ENCODE results near the gene FBXW2. TPM values are rescaled to one million over a fixed set of nuclear protein-coding genes. Genes with fewer than 3 reads are reported as not detected.

The FBXW2 gene
- total and polyA plus RNA-seq, 7 experiments from 2014 or later, result 31.5 to 90.3 (median 77.5) TPM

DNA sequence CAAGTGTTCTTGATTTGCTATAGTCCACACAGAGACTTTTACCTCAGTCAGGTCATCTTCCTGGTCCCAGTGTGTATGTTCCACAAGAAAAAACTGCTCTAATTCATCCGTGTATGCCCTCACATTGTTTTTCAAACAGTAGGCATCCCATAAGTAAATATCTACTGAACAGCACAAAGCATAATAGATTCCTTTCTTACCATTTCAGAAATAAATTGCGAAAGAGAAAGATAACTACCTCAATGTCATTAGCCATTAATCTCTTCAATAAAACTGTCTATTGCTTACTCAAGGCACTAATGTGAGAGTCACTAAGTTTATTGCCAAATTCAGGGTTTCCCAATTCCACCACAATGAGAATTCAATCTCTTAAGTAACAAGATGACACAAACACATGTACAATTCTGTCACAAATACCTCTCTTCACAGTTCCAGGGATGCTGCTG is 9.6 kb downstream of the FBXW2 start:
- ATAC-seq (peak; percentile 66), DNase-seq (no peak)
- Mint-ChIP-seq H3K27ac (peak overlapping the region in 3 of 9 donors; percentile 10 to 41 (median 16)), H3K4me1 (peaks cover 35 to 70% (median 56%) of the 10 kb centered on the region in 7 donors), H3K36me3 (peaks cover 4 to 46% (median 32%) of the 10 kb centered on the region in 5 donors), H3K9me3 (no peaks in the 10 kb centered on the region), H3K27me3 (no peaks in the 10 kb centered on the region), H3K4me3 (peak overlapping the region in 4 of 10 donors; percentile 5 to 40 (median 25))
- no peak overlapping the region for H3K4me3 ChIP-seq (ENCODE audit: low read length)
- intact Hi-C loops (cut with micrococcal nuclease), result no loop called here
- H3K27me3 ChIP-seq (ENCODE audit: control insufficient read depth in 2 of 2, insufficient read depth in 2 of 2, low read length in 2 of 2), result no peaks in the 10 kb centered on the region
- peaks cover 0 to 20% (median 11%) of the 10 kb centered on the region in 3 experiments for H3K36me3 ChIP-seq (ENCODE audit: control insufficient read depth in 2 of 3, insufficient read depth in 3 of 3, low read length in 3 of 3)
- H3K4me1 ChIP-seq (ENCODE audit: control insufficient read depth in 2 of 2, insufficient read depth in 2 of 2, low read length in 2 of 2), result peaks cover 4 to 8% of the 10 kb centered on the region in 2 donors
- H3K27ac ChIP-seq (ENCODE audit: low read depth, low read length), result no peak overlapping the region
- ChIA-PET POLR2A (no interaction called here), CTCF (no interaction called here)
- no peaks in the 10 kb centered on the region for H3K9me3 ChIP-seq (ENCODE audit: control insufficient read depth in 2 of 3, low read length in 3 of 3)

DNA sequence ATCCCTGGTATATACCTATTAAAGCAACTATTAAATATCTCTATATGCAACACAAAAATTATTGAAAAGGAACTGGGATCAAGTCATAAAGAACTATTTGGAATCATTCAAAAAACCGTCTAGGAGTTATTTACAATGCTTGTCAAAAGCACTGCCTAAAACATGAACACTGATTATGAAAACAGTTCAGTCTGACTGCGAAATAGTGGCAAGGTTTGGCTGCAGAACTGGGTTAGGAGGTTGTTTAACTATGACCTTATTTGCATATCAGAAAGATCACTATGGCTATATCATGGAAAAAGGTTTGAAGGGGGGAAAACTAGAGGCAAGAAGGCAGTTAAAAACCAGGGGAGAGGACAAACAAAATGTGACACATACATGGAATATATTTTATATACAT is 12.0 kb downstream of the FBXW2 start:
- intact Hi-C loops (cut with micrococcal nuclease), result no loop called here
- CTCF ChIA-PET, result interaction anchor here (1.2 kb wide), 1 partner anchor 26 kb away, joined by 3 read pairs; no protein-coding TSS in a partner anchor
- no peaks in the 10 kb centered on the region for H3K27me3 Mint-ChIP-seq
- H3K36me3 ChIP-seq (ENCODE audit: control insufficient read depth in 2 of 3, insufficient read depth in 3 of 3, low read length in 3 of 3), result peaks cover 0 to 26% (median 5%) of the 10 kb centered on the region in 3 experiments
- H3K4me3 ChIP-seq (ENCODE audit: low read length), result no peak overlapping the region
- ATAC-seq (no peak), DNase-seq (no peak)
- no peak overlapping the region for H3K27ac ChIP-seq (ENCODE audit: low read depth, low read length)
- H3K4me3 Mint-ChIP-seq, result no peak overlapping the region
- POLR2A ChIA-PET, result interaction anchor here (2.4 kb wide), 1 partner anchor 12 kb away, joined by 14 read pairs; the partner anchor contains the start of gene FBXW2
- H3K27ac Mint-ChIP-seq, result peak overlapping the region in 1 of 9 donors; percentile 1
- H3K36me3 Mint-ChIP-seq, result peaks cover 6 to 53% (median 27%) of the 10 kb centered on the region in 5 donors
- peaks cover 17 to 50% (median 39%) of the 10 kb centered on the region in 7 donors for H3K4me1 Mint-ChIP-seq
- H3K27me3 ChIP-seq (ENCODE audit: control insufficient read depth in 2 of 2, insufficient read depth in 2 of 2, low read length in 2 of 2), result no peaks in the 10 kb centered on the region
- H3K9me3 ChIP-seq (ENCODE audit: control insufficient read depth in 2 of 3, low read length in 3 of 3), result no peaks in the 10 kb centered on the region
- no peaks in the 10 kb centered on the region for H3K9me3 Mint-ChIP-seq
- H3K4me1 ChIP-seq (ENCODE audit: control insufficient read depth in 2 of 2, insufficient read depth in 2 of 2, low read length in 2 of 2), result peaks cover 0 to 8% of the 10 kb centered on the region in 2 donors

DNA sequence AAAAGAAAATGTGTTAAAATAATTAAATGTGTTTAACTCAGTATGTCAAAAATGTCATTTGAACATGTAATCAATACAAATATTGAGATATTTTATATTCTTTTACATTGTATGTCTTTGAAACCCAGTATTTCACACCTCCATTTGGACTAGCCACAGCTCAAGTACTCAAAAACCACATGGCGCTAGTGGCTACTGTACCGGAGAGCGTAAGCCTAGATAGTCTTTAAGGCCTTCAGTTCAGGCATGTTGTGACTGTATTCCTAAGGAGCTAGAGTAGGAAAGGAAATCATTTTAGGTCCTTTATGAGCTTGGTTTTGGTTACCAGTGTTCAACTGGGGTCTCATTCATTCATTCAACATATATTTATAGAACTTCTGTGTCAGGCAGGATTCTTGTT is 12.8 kb downstream of the FBXW2 start:
- no peak for DNase-seq
- ChIA-PET CTCF (interaction anchor here (0.7 to 1.2 kb wide), 3 partner anchors 25 to 578 kb away, joined by 3 read pairs; no protein-coding TSS in a partner anchor), POLR2A (interaction anchor here (2.4 kb wide), 1 partner anchor 13 kb away, joined by 14 read pairs; the partner anchor contains the start of gene FBXW2)
- H3K27me3 Mint-ChIP-seq, result no peaks in the 10 kb centered on the region
- no peak overlapping the region for H3K4me3 ChIP-seq (ENCODE audit: low read length)
- H3K36me3 ChIP-seq (ENCODE audit: control insufficient read depth in 2 of 3, insufficient read depth in 3 of 3, low read length in 3 of 3), result peaks cover 5 to 30% (median 6%) of the 10 kb centered on the region in 3 experiments
- ATAC-seq, result no peak
- intact Hi-C loops (cut with micrococcal nuclease), result no loop called here
- H3K4me1 Mint-ChIP-seq, result peaks cover 11 to 44% (median 33%) of the 10 kb centered on the region in 7 donors
- H3K27me3 ChIP-seq (ENCODE audit: control insufficient read depth in 2 of 2, insufficient read depth in 2 of 2, low read length in 2 of 2), result no peaks in the 10 kb centered on the region
- H3K27ac Mint-ChIP-seq, result peak overlapping the region in 2 of 9 donors; percentile 32 to 70
- no peaks in the 10 kb centered on the region for H3K9me3 ChIP-seq (ENCODE audit: control insufficient read depth in 2 of 3, low read length in 3 of 3)
- H3K4me1 ChIP-seq (ENCODE audit: control insufficient read depth in 2 of 2, insufficient read depth in 2 of 2, low read length in 2 of 2), result peaks cover 0 to 8% of the 10 kb centered on the region in 2 donors
- H3K4me3 Mint-ChIP-seq, result no peak overlapping the region
- H3K27ac ChIP-seq (ENCODE audit: low read depth, low read length), result no peak overlapping the region
- peaks cover 8 to 55% (median 23%) of the 10 kb centered on the region in 5 donors for H3K36me3 Mint-ChIP-seq
- no peaks in the 10 kb centered on the region for H3K9me3 Mint-ChIP-seq

DNA sequence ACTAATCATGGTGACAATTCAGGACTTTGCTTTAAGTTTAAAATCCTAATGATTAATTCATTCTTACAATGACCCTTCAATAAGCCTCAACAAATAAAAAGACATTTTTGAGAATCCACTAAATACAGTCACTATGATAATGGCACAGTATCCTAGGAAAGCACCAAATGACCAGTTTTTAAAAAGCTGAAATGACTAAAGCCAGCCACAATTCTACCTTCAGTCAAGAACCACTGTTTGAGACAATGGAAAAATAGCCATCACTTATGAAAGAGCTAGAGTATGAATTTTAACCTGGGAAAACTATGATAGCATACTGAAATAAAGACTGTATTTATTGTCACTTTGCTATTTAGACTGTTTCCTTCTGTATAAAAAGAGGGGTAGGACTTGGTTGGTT is 14.0 kb downstream of the FBXW2 start:
- DNase-seq, result no peak
- POLR2A ChIA-PET, result interaction anchor here (0.7 to 2.4 kb wide), 2 partner anchors 14 to 287 kb away, joined by 3 to 14 read pairs; partner anchors contain the start of gene FBXW2
- Mint-ChIP-seq H3K36me3 (peaks cover 8 to 60% (median 21%) of the 10 kb centered on the region in 5 donors), H3K4me1 (peaks cover 7 to 38% (median 27%) of the 10 kb centered on the region in 7 donors), H3K27me3 (no peaks in the 10 kb centered on the region), H3K4me3 (no peak overlapping the region), H3K9me3 (no peaks in the 10 kb centered on the region), H3K27ac (peak overlapping the region in 1 of 9 donors; percentile 52)
- H3K27ac ChIP-seq (ENCODE audit: low read depth, low read length), result no peak overlapping the region
- intact Hi-C loops (cut with micrococcal nuclease), result no loop called here
- H3K9me3 ChIP-seq (ENCODE audit: control insufficient read depth in 2 of 3, low read length in 3 of 3), result no peaks in the 10 kb centered on the region
- no peaks in the 10 kb centered on the region for H3K27me3 ChIP-seq (ENCODE audit: control insufficient read depth in 2 of 2, insufficient read depth in 2 of 2, low read length in 2 of 2)
- peaks cover 10 to 41% (median 12%) of the 10 kb centered on the region in 3 experiments for H3K36me3 ChIP-seq (ENCODE audit: control insufficient read depth in 2 of 3, insufficient read depth in 3 of 3, low read length in 3 of 3)
- peaks cover 0 to 8% of the 10 kb centered on the region in 2 donors for H3K4me1 ChIP-seq (ENCODE audit: control insufficient read depth in 2 of 2, insufficient read depth in 2 of 2, low read length in 2 of 2)
- no peak for ATAC-seq
- CTCF ChIA-PET, result interaction anchor here (1.2 kb wide), 1 partner anchor 390 kb away, joined by 3 read pairs; no protein-coding TSS in a partner anchor
- H3K4me3 ChIP-seq (ENCODE audit: low read length), result no peak overlapping the region

DNA sequence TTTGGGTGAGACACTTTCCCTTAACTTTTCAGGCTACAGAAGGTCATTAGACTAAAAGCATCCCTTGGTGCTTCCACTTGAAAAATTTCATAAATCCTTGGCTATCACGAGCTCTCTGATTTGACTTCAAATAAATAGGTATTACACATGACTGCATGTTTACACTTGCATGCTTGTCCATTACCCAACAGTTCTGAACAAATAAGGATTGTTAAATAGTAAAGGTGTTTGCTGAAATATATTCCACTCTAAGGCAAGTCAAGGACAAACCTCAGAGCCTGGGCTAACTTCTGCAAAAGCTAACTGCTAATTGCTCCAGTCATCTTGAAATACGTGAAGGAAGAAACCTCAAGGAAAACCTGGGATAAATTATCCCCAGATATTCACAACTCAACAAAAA is 14.5 kb downstream of the FBXW2 start:
- H3K9me3 ChIP-seq (ENCODE audit: control insufficient read depth in 2 of 3, low read length in 3 of 3), result no peaks in the 10 kb centered on the region
- no peak overlapping the region for H3K4me3 ChIP-seq (ENCODE audit: low read length)
- peak overlapping the region in 2 of 9 donors; percentile 76 to 79 for H3K27ac Mint-ChIP-seq
- peaks cover 0 to 8% of the 10 kb centered on the region in 2 donors for H3K4me1 ChIP-seq (ENCODE audit: control insufficient read depth in 2 of 2, insufficient read depth in 2 of 2, low read length in 2 of 2)
- ChIA-PET CTCF (interaction anchor here (1.2 kb wide), 1 partner anchor 390 kb away, joined by 3 read pairs; no protein-coding TSS in a partner anchor), POLR2A (interaction anchor here (2.4 kb wide), 1 partner anchor 14 kb away, joined by 14 read pairs; the partner anchor contains the start of gene FBXW2)
- intact Hi-C loops (cut with micrococcal nuclease), result no loop called here
- peaks cover 7 to 33% (median 23%) of the 10 kb centered on the region in 7 donors for H3K4me1 Mint-ChIP-seq
- H3K4me3 Mint-ChIP-seq, result no peak overlapping the region
- peaks cover 8 to 55% (median 17%) of the 10 kb centered on the region in 5 donors for H3K36me3 Mint-ChIP-seq
- H3K27ac ChIP-seq (ENCODE audit: low read depth, low read length), result no peak overlapping the region
- DNase-seq (no peak), ATAC-seq (no peak)
- H3K27me3 Mint-ChIP-seq, result no peaks in the 10 kb centered on the region
- H3K27me3 ChIP-seq (ENCODE audit: control insufficient read depth in 2 of 2, insufficient read depth in 2 of 2, low read length in 2 of 2), result no peaks in the 10 kb centered on the region
- H3K36me3 ChIP-seq (ENCODE audit: control insufficient read depth in 2 of 3, insufficient read depth in 3 of 3, low read length in 3 of 3), result peaks cover 10 to 42% (median 12%) of the 10 kb centered on the region in 3 experiments
- no peaks in the 10 kb centered on the region for H3K9me3 Mint-ChIP-seq

DNA sequence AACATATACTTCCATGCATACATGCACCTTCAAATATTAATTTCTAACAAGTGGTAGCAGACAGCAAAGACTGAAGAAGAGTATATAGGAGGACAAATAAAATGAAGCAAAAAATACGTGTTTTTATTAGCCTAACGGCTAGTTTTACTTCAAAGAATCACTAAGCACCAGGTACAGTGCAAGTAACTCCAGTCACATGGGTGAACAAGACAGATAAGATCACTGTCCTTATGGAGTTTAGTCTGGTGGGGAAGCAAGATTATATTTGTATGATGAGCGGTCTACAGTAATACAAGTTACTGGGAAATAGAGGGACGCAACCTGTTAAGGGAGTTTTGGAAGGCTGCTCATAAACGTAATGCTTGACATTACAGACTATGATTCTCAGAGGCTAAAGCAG is 16.0 kb downstream of the FBXW2 start:
- Mint-ChIP-seq H3K36me3 (peaks cover 8 to 51% (median 18%) of the 10 kb centered on the region in 5 donors), H3K4me1 (peaks cover 7 to 26% (median 17%) of the 10 kb centered on the region in 7 donors), H3K27me3 (no peaks in the 10 kb centered on the region), H3K9me3 (no peaks in the 10 kb centered on the region), H3K27ac (no peak overlapping the region), H3K4me3 (no peak overlapping the region)
- CTCF ChIA-PET, result no interaction called here
- no peak overlapping the region for H3K27ac ChIP-seq (ENCODE audit: low read depth, low read length)
- peaks cover 0 to 8% of the 10 kb centered on the region in 2 donors for H3K4me1 ChIP-seq (ENCODE audit: control insufficient read depth in 2 of 2, insufficient read depth in 2 of 2, low read length in 2 of 2)
- no peak overlapping the region for H3K4me3 ChIP-seq (ENCODE audit: low read length)
- H3K27me3 ChIP-seq (ENCODE audit: control insufficient read depth in 2 of 2, insufficient read depth in 2 of 2, low read length in 2 of 2), result no peaks in the 10 kb centered on the region
- intact Hi-C loops (cut with micrococcal nuclease), result no loop called here
- H3K9me3 ChIP-seq (ENCODE audit: control insufficient read depth in 2 of 3, low read length in 3 of 3), result no peaks in the 10 kb centered on the region
- POLR2A ChIA-PET, result no interaction called here
- DNase-seq (no peak), ATAC-seq (no peak)
- peaks cover 12 to 55% (median 16%) of the 10 kb centered on the region in 3 experiments for H3K36me3 ChIP-seq (ENCODE audit: control insufficient read depth in 2 of 3, insufficient read depth in 3 of 3, low read length in 3 of 3)
